ENCODE results near the gene BRAF.
"Not testable (repeated sequence)": the region's sequence is repeated elsewhere in the genome, so short reads cannot be mapped to it uniquely, and the experiment has no call there.

BRAF gene

DNA sequence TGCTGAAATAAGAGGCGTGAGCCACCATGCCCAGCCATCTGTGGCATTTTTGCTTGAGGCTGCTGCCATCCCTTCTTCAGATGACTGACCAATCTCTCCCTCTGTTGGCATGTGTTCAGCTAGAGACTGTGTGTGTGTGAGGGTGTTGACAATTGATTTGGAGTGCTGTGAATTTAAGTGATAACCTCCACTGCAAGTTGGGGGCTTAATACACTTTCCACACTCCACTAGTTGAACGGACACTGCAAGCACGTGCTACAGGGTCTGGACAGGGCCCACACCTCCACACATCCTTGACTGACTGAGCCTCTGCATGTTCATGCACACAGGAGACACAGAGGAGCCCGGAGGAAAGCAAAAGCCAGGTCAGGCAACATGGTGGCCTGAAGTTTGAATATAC is 51.3 kb downstream of the BRAF start:
- no peak for DNase-seq

DNA sequence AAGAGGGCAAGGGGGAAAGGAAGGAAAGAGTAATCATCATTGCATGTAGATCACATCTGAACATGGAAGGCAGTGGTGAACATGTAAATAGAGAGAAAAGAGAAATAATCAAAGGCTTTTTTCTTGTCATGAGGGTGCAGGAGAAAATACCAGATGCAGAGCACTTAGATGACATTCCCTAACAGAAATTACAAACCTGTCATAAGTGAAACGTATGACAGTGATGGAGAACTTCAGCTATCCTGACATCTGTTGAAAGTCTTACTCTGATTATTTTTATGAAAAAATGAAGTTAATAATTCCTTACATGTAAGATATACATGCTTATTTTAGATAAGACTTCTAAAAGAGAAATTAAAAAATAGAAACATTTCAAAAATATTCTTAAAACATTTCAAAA is 54.7 kb downstream of the BRAF start:
- DNase-seq = no peak

DNA sequence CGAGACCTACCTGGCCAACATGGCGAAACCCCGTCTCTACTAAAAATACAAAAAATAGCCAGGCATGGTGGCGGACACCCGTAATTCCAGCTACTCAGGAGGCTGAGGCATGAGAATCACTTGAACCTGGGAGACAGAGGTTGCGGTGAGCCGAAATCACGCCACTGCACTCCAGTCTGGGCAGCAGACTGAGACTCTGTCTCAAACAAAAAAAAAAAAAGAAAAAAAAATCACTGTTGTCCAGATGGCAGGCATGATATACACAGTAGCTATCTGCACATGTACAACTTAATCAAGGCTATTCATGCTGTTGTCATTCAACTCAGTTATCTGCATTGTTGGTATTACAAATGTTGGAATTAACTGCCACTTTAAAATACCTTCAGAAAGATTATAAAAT is 55.3 kb downstream of the BRAF start:
- DNase-seq = no peak

DNA sequence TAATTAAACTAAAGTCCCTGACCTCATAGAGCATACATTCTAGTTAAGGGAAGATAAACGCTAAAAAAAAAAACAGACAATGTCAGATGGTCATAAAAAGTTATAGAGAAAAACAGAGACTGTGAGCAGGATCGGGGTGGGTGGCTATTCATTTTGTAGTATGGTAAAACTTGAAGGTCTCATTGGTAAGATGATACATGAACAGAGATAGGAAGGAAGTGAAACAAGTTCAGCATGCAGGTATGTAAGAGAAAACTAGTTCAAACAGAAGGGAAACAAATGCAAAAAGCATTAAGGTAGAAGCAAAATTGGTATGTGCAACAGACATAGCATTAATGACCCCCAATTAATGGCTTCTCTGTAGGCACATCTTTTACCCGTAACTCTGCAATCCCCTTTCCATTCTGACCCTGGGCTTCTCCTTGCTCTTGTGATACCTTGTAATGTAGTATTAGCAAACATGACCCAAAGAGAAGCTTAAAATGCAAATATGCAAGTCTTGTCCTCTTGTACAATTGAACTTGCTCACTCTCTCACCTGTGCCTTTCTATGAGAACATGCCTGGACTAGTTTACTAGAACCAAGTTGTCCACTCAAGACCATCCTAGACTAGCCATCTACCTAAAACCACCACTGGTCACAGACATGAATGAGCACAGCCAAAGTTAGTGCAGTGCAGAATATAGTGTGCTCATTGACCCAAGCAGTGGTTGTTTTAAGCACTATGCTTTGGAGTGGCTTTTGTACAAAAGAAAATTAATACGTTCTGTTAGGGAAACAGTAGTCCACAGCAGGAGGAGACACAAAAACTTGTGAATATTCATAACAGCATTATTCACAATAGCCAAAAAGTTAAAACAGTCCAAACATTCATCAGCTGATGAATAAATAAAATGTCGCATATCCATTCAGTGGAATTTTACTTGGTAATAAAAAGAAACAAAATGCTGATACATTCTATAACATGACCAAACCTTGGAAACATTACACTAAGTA is 57.0 kb downstream of the BRAF start:
- no peak for DNase-seq

DNA sequence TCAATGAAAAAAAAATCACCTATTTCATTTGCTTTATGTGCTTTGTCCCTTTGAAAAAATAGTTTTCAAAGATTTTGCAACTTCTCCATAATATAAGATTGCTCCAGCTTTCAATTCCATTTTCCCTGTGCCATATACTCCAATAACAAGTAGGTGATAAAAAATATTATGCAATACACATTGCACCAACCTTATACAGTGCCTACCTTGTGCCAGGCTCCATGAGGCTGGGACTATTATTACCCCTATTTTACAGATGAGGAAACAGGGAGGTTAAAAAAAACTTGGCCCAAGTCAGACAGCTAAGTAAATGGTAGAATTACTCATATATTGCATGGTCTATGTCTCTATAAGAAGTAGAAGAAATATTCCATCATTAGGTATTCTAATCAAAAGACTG is 57.8 kb downstream of the BRAF start:
- DNase-seq = no peak

DNA sequence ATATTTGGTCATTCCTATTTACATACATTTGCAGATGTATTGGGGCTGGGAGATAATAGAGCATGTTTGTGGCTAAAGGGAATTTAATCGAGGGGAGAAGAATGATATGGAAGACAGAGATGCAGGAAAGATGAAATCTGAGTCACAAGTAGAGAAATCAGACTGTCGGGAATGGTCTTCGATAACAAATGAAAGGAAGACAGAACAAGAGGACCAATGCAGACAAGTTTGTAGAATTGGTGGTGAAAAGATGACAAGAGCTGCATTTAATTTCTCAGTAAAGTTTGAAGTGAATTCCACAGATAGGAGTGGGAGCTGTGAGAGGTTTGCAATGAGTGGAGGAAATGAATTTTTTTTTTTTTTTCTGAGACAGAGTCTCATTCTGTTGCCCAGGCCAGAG is 60.0 kb downstream of the BRAF start:
- no peak for DNase-seq

DNA sequence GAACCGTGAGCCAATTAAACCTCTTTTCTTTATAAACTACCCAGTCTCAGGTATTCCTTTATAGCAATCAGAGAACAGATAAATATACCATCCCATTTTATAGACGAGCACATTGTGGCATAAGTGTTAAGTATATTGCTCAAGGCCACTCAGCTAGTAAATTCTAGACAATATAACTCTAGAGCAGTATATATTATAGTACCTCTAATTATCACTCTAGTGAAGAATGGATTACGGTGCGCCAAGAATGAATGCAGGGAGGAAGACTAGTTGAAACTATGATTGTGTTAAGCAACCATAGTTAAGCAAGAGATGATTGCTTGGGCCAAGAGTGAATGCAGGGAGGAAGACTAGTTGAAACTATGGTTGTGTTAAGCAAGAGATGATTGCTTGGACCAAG is 60.9 kb downstream of the BRAF start:
- no peak for DNase-seq

DNA sequence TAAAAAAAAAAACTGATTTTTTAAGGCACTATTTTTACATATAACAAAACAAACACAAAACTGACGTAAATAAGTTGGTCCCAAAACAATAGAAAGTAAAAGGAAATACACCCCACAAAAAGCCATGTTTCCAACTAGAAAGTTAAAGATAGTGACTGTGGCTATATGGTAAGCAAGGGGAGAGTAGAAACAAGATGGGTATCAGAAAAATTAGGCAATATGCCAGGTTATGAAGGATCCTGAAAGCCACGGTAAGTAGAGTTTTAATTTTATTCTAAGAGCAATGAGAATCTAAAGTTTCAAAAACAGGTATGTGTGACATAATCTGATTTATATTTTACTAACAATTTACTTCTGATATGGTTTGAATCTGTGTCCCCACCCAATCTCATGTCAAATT is 61.5 kb downstream of the BRAF start:
- no peak for DNase-seq

DNA sequence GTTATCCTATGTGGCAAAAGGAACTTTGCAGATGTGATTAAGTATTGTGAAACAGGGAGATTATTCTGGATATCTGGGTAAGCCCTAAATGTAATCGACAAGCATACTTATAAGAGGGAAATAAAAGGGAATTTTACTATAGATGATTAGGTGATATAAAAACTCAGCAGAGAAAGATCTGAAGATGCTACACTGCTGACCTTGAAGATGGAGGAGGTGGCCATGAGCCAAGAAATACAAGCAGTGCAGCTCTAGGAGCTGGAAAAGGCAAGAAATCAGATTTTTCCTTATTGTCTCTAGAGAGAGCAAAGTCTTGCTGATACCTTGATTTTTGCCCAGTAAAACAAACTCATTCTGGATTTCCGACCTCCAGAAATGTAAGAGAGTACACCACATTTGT is 67.7 kb downstream of the BRAF start:
- DNase-seq = no peak

DNA sequence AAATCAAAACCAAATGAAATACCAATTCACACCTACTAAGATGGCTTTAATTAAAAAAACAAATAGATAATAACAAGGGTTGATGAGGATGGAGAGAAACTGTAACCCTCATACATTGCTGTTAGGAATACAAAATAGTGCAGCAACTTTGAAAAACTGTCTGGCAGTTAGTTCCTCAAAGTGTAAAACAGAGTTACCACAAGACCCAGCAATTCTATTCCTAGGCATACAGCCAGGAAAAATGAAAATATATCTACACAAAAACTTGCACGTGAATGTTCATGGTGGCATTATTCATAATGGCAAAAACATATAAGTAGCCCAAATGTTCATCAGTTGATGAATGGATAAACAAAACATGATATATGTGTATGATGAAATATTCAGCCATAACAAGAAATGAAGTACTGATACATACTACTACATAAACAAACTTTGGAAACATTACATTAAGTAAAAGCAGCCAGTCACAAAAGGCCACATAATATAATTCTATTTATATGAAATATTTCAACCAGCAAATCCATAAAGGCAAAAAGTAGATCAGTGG is 83.5 kb downstream of the BRAF start:
- no peak for DNase-seq

DNA sequence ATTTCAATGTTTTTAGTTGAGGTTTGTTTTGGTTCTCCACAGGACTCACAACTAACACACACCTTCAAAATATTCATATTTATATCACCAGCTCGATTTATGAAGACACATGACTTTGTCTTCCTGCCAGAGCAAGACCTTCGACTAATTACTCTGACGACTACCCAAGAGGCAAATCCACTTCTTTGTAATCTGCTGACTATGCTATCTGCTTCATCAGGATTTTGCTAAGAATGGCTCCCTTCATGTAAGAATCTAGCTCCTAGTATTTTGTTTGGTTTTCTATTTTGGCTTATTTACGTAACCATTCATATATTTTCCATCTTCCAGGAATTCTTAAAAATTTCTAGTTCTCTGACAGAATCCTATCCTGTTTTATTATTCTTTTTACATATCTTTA is 93.0 kb downstream of the BRAF start:
- no peak for DNase-seq

DNA sequence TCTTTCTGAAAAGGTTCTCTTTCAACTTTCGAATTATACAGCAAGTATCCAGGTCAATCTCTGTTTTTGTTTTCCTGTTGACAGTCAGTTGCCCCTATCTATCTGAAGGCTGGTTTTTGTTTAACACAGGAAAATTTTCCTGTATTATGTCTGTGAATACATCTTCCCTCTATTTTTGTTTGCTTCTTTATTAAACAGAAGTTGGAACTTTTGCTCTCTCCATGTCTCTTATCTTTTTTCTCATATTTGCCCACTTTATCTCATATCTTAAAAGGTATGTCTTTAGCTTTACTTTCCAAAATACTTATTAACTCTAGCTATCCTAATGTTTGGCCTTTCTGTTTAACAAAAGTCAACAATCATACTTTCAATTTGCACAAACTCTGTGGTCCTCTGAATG is 95.0 kb downstream of the BRAF start:
- no peak for DNase-seq

DNA sequence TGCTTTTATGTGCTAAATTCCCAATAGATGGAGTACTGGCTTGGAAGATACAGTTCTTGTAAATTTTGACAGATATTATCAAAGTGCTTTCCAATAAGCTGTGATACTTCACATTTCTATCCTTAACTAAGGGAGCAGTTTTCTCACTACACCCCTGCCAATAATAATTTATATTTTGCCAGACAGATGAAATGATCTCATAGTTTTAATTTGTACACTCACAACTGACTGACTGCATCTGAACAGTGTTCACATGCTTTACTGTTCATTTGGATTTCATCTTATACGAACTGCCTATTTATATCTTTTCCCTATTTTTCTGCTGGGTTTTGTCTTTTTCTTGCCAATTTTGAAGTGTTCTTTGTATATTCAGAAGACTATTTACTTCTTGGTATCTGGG is 96.0 kb downstream of the BRAF start:
- no peak for DNase-seq

DNA sequence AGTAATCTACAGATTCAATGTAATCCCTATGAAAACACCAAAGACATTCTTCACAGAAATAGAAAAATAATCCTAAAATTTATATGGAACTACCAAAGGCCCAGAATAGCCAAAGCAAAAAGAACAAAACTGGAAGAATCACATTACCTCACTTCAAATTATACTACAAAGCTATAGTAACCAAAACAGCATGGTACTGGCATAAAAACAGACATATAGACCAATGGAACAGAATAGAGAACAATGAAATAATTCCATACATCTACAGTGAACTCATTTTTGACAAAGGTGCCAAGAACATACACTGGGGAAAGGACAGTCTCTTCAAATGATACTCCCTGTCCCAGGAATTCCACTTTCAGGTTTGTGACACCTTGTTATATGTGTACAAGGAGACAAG is 107.3 kb downstream of the BRAF start:
- DNase-seq = not testable (repeated sequence)

DNA sequence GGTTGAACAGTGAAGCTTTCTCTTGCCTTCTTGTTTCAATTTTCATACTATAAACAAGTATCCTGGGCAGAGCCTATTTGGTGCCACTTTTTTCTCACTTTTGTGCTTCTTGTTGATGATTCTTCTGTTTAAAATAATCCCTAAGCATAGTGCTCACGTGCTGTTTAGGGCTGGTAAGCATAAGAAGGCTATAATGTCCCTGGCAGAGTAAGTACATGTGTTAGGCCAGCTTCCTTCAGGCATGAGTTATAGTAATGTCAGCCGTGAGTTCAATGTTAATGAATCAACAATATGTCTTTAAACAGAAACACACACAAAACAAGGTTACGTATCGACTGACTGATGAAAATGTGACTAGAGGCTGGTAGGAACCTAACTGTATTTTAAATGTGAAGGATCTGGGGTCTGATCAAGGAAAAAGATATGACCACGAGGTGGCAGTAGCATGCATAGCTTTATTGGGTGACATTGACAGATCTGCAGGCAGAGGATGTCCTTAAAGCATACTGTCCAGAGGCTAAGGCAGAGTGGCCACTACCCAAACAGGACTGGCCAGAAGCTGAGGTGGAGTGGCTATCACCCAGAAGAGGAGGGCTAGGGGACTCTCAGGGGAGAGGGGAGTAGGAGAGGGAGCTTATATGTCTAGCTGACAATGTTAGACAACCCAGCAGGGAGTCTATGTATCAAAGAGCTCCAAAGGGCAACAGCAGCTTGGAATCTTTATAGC is 113.7 kb downstream of the BRAF start:
- peak; percentile 38 to 80 (median 44) for DNase-seq

DNA sequence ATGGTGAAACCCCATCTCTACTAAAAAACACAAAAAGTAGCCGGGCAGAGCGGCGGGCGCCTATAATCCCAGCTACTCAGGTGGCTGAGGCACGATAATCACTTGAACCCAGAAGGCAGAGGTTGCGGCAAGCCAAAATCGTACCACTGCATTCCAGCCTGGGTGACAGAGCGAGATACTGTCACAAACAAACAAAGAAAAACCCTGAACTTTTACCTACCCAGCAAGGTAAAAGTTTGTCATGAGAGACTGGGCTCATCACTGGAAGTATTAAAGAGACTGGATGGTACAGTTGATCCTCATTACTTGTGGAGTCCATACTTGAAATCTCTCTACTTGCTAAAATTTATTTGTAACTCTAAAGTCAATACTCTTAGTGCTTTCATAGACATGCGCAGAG is 114.3 kb downstream of the BRAF start:
- DNase-seq = no peak

DNA sequence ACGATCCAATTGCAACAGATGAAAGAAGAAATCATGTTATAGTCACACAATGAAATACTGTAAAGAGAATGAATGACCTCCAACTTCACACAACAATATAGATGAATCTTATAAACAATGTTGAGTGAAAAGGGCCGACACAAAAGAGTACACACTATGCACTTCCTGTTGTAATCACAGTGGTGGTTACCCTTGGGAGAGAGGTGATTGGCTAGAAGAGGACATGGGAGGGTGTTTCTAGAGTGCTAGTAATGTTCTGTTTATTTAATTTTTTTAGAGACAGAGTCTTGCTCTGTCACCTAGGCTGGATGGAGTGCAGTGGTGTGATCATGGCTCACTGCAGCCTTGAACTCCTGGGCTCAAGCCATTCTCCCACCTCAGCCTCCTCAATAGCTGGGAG is 145.8 kb downstream of the BRAF start:
- DNase-seq = no peak

DNA sequence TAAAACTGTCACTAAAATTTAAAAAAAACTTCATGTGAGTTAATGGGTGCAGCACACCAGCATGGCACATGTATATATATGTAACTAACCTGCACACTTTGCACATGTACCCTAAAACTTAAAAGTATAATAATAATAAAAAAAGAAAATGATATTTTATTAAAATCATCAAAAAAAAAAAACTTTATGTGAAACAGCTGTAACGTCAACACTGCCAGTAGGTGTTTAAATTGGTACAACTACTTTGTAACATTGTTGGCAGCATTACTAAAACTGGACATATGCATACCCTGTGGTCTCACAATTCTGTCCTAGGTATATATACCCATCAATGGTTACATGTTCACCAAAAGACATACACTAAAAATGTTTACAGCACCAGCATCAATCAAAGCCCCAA is 146.2 kb downstream of the BRAF start:
- DNase-seq = no peak

DNA sequence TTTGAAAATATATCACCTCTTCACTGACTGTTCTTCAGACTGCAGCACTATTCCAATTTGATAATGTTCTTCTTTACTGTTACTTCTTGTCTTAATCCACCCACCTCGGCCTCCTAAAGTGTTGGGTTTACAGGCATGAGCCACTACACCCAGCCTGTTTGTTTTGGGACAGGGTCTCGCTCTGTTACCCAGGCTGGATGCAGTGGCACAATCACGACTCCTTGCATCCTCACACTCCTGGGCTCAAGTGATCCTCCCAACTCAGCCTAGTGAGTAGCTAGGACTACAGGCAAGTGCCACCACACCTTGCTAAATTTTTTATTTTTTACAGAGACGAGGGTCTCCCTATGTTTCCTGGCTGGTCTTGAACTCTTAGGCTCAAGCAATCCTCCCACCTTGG is 150.4 kb downstream of the BRAF start:
- DNase-seq = no peak

DNA sequence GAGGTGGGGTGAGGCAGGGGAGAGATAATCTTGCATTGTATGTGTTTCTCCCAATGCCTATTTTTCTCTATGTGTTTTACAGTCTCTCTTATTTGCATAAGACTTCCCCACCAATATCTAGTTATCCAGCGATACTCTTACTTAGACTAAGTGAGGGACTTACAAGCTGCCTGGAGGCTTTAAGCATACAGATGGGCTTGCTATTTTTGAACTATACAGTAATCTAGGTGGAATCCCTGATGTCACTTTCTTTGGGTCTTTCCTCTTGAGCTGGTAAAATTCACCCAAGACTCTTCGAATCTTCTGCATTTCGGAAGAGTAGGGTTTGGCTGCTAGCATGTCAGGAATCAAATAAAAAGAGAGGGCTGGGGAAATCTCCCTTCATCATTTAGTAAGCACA is 151.6 kb downstream of the BRAF start:
- no peak for DNase-seq

DNA sequence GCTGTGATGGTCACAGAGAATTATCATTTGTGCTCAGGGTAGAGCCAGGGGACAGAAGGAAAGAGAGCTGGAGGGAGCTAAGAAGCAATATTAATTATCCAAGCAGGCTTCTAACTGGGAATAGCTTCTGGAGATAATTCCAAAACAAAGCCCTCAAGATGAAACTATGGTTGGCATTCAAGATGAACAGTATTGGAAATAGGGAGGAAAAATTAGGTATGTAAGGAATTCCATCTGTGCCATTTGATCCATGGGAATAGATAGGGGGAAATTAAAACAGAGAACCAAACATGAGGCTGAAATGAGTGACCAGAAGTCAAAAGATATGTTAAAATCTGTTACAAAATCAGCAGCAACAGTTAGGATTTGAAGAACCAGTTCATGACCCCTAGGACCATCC is 152.9 kb downstream of the BRAF start:
- no peak for DNase-seq

DNA sequence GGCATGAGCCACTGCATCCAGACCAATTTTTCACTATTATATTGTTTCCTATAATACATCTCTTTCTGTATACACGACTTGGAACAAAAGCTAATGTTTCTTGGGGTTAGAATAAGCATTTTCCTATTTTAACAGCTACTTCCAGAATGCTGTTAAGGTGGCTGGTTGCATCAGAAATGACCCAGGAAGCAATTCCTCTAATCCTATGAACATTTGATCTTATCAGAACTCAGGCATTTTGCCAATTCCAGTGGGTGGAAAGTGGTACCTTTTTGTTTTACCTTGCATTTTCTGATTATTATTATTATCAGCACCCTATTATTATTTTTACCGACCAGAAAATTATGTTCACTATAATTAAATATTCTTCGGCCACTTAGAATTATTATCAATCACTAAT is 154.9 kb downstream of the BRAF start:
- DNase-seq = no peak

DNA sequence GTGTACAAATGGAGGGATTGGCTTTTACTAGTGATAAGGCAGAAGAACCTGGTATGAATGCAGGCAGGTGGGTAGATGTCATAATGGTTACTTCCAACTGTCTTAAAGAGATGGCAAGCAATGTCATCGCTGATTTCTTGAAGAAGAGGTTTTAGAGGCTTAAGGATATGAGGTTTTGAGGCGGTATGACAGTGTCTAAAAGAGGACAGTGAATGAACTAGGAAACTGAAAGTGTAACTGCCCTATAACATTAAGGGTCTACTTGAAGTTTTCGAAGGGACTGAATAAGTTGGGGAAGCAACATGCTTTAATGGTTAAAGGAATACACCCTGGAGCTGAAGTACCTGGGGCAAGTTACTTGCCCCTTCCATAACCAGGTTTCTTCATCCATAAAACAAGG is 157.3 kb downstream of the BRAF start:
- no peak for DNase-seq

DNA sequence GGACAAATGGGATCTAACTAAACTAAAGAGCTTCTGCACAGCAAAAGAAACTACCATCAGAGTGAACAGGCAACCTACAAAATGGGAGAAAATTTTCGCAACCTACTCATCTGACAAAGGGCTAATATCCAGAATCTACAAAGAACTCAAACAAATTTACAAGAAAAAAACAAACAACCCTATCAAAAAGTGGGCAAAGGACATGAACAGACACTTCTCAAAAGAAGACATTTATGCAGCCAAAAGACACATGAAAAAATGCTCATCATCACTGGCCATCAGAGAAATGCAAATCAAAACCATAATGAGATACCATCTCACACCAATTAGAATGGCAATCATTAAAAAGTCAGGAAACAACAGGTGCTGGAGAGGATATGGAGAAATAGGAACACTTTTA is 159.3 kb downstream of the BRAF start:
- DNase-seq = not testable (repeated sequence)
